Endothelial cell (in vitro differentiated cells): Measurements from ENCODE around the gene TBC1D19. TPM values are rescaled to one million over a fixed set of nuclear protein-coding genes. Genes with fewer than 3 reads are reported as not detected.
"Not testable (repeated sequence)": the region's sequence is repeated elsewhere in the genome, so short reads cannot be mapped to it uniquely, and the experiment has no call there.

Source experiments
- DNase-seq: peaks from one replicate; pipeline ENCODE4 v3.0.0; 2021; ENCODE audit warnings: low spot score
- H3K27ac Mint-ChIP-seq: one replicate; pipeline ENCODE4 v1.8.0; 2021; ENCODE audit warnings: mixed read lengths, inconsistent platforms; ENCODE audit not compliant: unreplicated experiment
- H3K27me3 Mint-ChIP-seq: one replicate; pipeline ENCODE4 v1.8.0; 2021; ENCODE audit warnings: mild to moderate bottlenecking, moderate library complexity, mixed read lengths, inconsistent platforms; ENCODE audit not compliant: unreplicated experiment
- H3K36me3 Mint-ChIP-seq: one replicate; pipeline ENCODE4 v1.8.0; 2021; ENCODE audit warnings: mild to moderate bottlenecking, low read depth, mixed read lengths, inconsistent platforms; ENCODE audit not compliant: unreplicated experiment
- H3K4me1 Mint-ChIP-seq: one replicate; pipeline ENCODE4 v1.8.0; 2021; ENCODE audit warnings: mild to moderate bottlenecking, mixed read lengths, inconsistent platforms; ENCODE audit not compliant: unreplicated experiment
- H3K4me3 Mint-ChIP-seq: one replicate; pipeline ENCODE4 v1.8.0; 2021; ENCODE audit warnings: mild to moderate bottlenecking, mixed read lengths, inconsistent platforms; ENCODE audit not compliant: unreplicated experiment
- H3K9me3 Mint-ChIP-seq: one replicate; pipeline ENCODE4 v1.8.0; 2021; ENCODE audit warnings: mixed read lengths, inconsistent platforms; ENCODE audit not compliant: unreplicated experiment
- CTCF ChIP-seq: fragments of 200-600 bp; sonication (generic); IDR thresholded peaks from one replicate; pipeline ENCODE4 v1.5.0; 2021; ENCODE audit warnings: antibody characterized with exemption; ENCODE audit not compliant: unreplicated experiment
- total RNA-seq: library from RNA; stranded (reverse); fragmentation: NEBNext Ultra II Directional; extraction: Animal tissue kit (Norgen Biotek cat#: 25700); gene quantifications from one replicate; pipeline ENCODE4 v1.2.1, GENCODE V29; 2021; ENCODE audit not compliant: unreplicated experiment

TBC1D19 gene
- total RNA-seq, 1 donor from 2014 or later, result 5.2 TPM

- Mint-ChIP-seq H3K9me3 (no peaks in the 10 kb centered on the region), H3K4me1 (no peaks in the 10 kb centered on the region), H3K36me3 (peaks cover 6% of the 10 kb centered on the region), H3K4me3 (no peak overlapping the region), H3K27me3 (no peaks in the 10 kb centered on the region), H3K27ac (no peak overlapping the region)
- no peak for TF ChIP-seq CTCF
- DNase-seq, result no peak
Observed at GRCh38 chr4:26647523-26648224, 63.8 kb downstream of the TBC1D19 start.

- no peaks in the 10 kb centered on the region for H3K9me3 Mint-ChIP-seq
- peaks cover 4% of the 10 kb centered on the region for H3K36me3 Mint-ChIP-seq
- H3K4me3 Mint-ChIP-seq, result no peak overlapping the region
- DNase-seq, result no peak
- no peak for TF ChIP-seq CTCF
- no peaks in the 10 kb centered on the region for H3K27me3 Mint-ChIP-seq
- H3K4me1 Mint-ChIP-seq, result no peaks in the 10 kb centered on the region
- H3K27ac Mint-ChIP-seq, result no peak overlapping the region
Observed at GRCh38 chr4:26648260-26648659, 64.4 kb downstream of the TBC1D19 start.

- no peaks in the 10 kb centered on the region for H3K4me1 Mint-ChIP-seq
- TF ChIP-seq CTCF, result no peak
- DNase-seq, result no peak
- peaks cover 8% of the 10 kb centered on the region for H3K9me3 Mint-ChIP-seq
- H3K27me3 Mint-ChIP-seq, result peaks cover 1% of the 10 kb centered on the region
- no peak overlapping the region for H3K27ac Mint-ChIP-seq
- H3K36me3 Mint-ChIP-seq, result peaks cover 32% of the 10 kb centered on the region
- H3K4me3 Mint-ChIP-seq, result no peak overlapping the region
Observed at GRCh38 chr4:26660261-26660660, 76.4 kb downstream of the TBC1D19 start.

- H3K36me3 Mint-ChIP-seq, result peaks cover 13% of the 10 kb centered on the region
- peaks cover 1% of the 10 kb centered on the region for H3K27me3 Mint-ChIP-seq
- H3K27ac Mint-ChIP-seq, result no peak overlapping the region
- no peak for DNase-seq
- no peak overlapping the region for H3K4me3 Mint-ChIP-seq
- H3K4me1 Mint-ChIP-seq, result no peaks in the 10 kb centered on the region
- H3K9me3 Mint-ChIP-seq, result peaks cover 1% of the 10 kb centered on the region
- no peak for TF ChIP-seq CTCF
Observed at GRCh38 chr4:26663888-26664287, 80.0 kb downstream of the TBC1D19 start.

- Mint-ChIP-seq H3K36me3 (no peaks in the 10 kb centered on the region), H3K4me1 (no peaks in the 10 kb centered on the region), H3K4me3 (no peak overlapping the region), H3K27me3 (no peaks in the 10 kb centered on the region), H3K9me3 (no peaks in the 10 kb centered on the region), H3K27ac (no peak overlapping the region)
- no peak for TF ChIP-seq CTCF
- no peak for DNase-seq
Observed at GRCh38 chr4:26670903-26671537, 87.1 kb downstream of the TBC1D19 start.

GRCh38 chr4:26679040-26679695 lies 95.3 kb downstream of the TBC1D19 start:
- H3K27me3 Mint-ChIP-seq, H3K4me1 Mint-ChIP-seq, DNase-seq, H3K27ac Mint-ChIP-seq: not testable (repeated sequence)
- Mint-ChIP-seq H3K36me3 (peaks cover 43% of the 10 kb centered on the region), H3K4me3 (peak overlapping the region; percentile 52), H3K9me3 (peaks cover 26% of the 10 kb centered on the region)
